ENCODE measurements around the gene ANGPTL8.

The ANGPTL8 gene

DNA sequence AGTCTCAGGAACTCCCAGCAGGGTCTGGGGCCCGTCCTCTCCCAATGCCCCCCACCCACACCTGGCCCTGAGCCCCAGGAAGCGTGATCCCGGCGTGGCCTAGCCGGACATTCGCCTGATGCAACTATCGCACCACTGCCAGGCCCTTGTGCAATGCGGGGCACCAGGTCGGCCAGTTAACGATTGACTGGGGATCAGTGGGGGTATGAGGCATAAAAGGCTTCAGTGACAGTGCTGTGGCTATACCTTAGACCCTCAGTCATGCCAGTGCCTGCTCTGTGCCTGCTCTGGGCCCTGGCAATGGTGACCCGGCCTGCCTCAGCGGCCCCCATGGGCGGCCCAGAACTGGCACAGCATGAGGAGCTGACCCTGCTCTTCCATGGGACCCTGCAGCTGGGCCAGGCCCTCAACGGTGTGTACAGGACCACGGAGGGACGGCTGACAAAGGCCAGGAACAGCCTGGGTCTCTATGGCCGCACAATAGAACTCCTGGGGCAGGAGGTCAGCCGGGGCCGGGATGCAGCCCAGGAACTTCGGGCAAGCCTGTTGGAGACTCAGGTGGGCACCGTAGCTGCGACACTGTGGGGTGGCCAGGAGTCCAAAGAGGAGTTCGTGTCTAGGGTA, at the start of gene ANGPTL8:
Gene ANGPTL8, plus strand, starts transcription at position 243 of the 624 bp plus-strand sequence. Its CDS starts 19 bp downstream, at position 262.
- TF ChIP-seq, protein P1, sequence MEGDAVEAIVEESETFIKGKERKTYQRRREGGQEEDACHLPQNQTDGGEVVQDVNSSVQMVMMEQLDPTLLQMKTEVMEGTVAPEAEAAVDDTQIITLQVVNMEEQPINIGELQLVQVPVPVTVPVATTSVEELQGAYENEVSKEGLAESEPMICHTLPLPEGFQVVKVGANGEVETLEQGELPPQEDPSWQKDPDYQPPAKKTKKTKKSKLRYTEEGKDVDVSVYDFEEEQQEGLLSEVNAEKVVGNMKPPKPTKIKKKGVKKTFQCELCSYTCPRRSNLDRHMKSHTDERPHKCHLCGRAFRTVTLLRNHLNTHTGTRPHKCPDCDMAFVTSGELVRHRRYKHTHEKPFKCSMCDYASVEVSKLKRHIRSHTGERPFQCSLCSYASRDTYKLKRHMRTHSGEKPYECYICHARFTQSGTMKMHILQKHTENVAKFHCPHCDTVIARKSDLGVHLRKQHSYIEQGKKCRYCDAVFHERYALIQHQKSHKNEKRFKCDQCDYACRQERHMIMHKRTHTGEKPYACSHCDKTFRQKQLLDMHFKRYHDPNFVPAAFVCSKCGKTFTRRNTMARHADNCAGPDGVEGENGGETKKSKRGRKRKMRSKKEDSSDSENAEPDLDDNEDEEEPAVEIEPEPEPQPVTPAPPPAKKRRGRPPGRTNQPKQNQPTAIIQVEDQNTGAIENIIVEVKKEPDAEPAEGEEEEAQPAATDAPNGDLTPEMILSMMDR (IDR thresholded peaks at IDR 0.05), result no peak
- Histone ChIP-seq H3K4me3 (no peak within 1 kb of the TSS), H3K27ac (no peak within 1 kb of the TSS)
- no peak for DNase-seq (ENCODE audit: low spot score)

GRCh38 chr19:11190501-11190900, 48.9 kb upstream of the ANGPTL8 start:
- peak overlapping the region; percentile 99 for H3K4me3 ChIP-seq
- H3K27ac ChIP-seq, result peak overlapping the region; percentile 75 to 90
- no peak for DNase-seq (ENCODE audit: low spot score)
- TF ChIP-seq, protein P1 (IDR thresholded peaks at IDR 0.05), result no peak

DNA sequence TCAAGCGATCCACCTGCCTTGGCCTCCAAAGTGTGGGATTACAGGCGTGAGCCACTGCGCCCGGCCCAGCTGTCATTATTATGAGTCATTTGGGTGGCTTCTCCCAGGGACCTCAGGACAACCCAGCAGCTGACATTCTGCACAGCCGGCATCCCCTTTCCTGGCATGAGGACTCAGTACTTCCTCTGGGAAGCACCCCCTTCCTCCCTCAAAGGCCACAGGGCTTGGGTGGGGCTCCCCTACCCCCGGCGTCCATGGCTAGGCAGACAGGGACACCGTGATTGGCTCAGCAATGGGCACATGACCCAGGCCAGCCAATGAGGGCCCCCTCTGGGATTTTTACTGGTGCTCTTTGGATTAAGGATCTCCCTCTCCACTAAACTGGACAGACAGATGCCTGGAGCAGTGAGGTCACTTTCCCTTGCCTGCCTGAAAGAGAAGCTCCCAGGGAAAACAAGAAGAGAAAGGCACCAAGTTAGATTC, 48.1 kb upstream of the ANGPTL8 start:
- Histone ChIP-seq H3K27ac (peak overlapping the region; percentile 75 to 90), H3K4me3 (peak overlapping the region; percentile 99)
- TF ChIP-seq, protein P1 (IDR thresholded peaks at IDR 0.05), result no peak
- peak; percentile 88 for DNase-seq (ENCODE audit: low spot score)

- Histone ChIP-seq H3K27ac (peak overlapping the region; percentile 75 to 90), H3K4me3 (peak overlapping the region; percentile 99)
- TF ChIP-seq, protein P1 (IDR thresholded peaks at IDR 0.05), result no peak
- no peak for DNase-seq (ENCODE audit: low spot score)
These were observed 47.5 kb upstream of the ANGPTL8 start for GRCh38 chr19:11191934-11192333.

GRCh38 chr19:11192957-11193939, 46.2 kb upstream of the ANGPTL8 start:
- peak overlapping the region; percentile 87 to 100 for H3K27ac ChIP-seq
- DNase-seq (ENCODE audit: low spot score), result no peak
- TF ChIP-seq, protein P1 (IDR thresholded peaks at IDR 0.05), result no peak
- peak overlapping the region; percentile 99 for H3K4me3 ChIP-seq

DNA sequence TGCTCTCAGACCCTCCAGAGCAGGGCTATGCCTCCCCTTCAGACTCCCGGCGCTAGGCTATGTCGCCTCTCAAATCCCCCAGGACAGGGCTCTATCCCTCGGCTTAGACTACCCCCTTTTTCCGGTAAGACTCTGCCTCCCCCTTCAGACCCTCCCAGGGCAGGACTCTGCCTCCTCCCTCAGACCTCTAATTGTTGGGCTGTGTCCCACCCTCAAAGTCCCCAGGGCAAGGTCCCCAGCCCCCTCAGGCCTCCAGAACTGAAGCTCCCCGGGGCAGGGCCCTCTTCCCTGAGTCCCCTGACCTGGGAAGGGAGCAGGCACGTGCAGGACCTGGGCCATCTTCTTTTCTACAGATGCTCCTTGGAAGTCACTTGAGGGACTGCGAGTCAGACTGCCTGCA, 45.2 kb upstream of the ANGPTL8 start:
- peak overlapping the region; percentile 87 to 100 for H3K27ac ChIP-seq
- no peak for DNase-seq (ENCODE audit: low spot score)
- TF ChIP-seq, protein P1 (IDR thresholded peaks at IDR 0.05), result no peak
- H3K4me3 ChIP-seq, result peak overlapping the region; percentile 99

All from coronary artery (tissue), 2 donors.